NT2/D1 (cell line): ENCODE data around the gene DDX24.
"Not testable (repeated sequence)": the region's sequence is repeated elsewhere in the genome, so short reads cannot be mapped to it uniquely, and the experiment has no call there.

Experiments used
- DNase-seq: peaks from one replicate; pipeline ENCODE4 v3.0.0-alpha.2; 2011; ENCODE audit warnings: low read depth, low spot score
- H3K27me3 ChIP-seq: 2 replicates; pipeline ENCODE4 v1.6.0; 2011; ENCODE audit warnings: mild to moderate bottlenecking; ENCODE audit not compliant: insufficient read length, insufficient read depth
- H3K36me3 ChIP-seq: 2 replicates; pipeline ENCODE4 v1.6.1; 2011; ENCODE audit warnings: mild to moderate bottlenecking, low read length, mixed read lengths; ENCODE audit not compliant: insufficient read depth, insufficient read length
- H3K4me1 ChIP-seq: 2 replicates; pipeline ENCODE4 v1.5.1; 2011; ENCODE audit not compliant: insufficient read depth, insufficient read length
- H3K4me3 ChIP-seq: 2 replicates; pipeline ENCODE4 v1.5.1; 2011; ENCODE audit warnings: low read depth; ENCODE audit not compliant: insufficient read length
- H3K9ac ChIP-seq: 2 replicates; pipeline ENCODE4 v1.6.0; 2011; ENCODE audit warnings: low read depth; ENCODE audit not compliant: insufficient read length
- H3K9me3 ChIP-seq: 2 replicates; pipeline ENCODE4 v1.5.1; 2011; ENCODE audit warnings: mild to moderate bottlenecking, low read length; ENCODE audit not compliant: insufficient read depth
- SUZ12 ChIP-seq: IDR thresholded peaks from 2 replicates; pipeline ENCODE4 v1.6.1; 2011; ENCODE audit not compliant: insufficient read length, insufficient read depth; ENCODE audit errors: extremely low read depth
- YY1 ChIP-seq: IDR thresholded peaks from 2 replicates; pipeline ENCODE4 v1.6.1; 2011; ENCODE audit not compliant: insufficient read length, insufficient read depth
- ZNF274 ChIP-seq: IDR thresholded peaks from 2 replicates; pipeline ENCODE4 v1.6.1; 2011; ENCODE audit warnings: mild to moderate bottlenecking, low read depth, low read length

DDX24 gene

DNA sequence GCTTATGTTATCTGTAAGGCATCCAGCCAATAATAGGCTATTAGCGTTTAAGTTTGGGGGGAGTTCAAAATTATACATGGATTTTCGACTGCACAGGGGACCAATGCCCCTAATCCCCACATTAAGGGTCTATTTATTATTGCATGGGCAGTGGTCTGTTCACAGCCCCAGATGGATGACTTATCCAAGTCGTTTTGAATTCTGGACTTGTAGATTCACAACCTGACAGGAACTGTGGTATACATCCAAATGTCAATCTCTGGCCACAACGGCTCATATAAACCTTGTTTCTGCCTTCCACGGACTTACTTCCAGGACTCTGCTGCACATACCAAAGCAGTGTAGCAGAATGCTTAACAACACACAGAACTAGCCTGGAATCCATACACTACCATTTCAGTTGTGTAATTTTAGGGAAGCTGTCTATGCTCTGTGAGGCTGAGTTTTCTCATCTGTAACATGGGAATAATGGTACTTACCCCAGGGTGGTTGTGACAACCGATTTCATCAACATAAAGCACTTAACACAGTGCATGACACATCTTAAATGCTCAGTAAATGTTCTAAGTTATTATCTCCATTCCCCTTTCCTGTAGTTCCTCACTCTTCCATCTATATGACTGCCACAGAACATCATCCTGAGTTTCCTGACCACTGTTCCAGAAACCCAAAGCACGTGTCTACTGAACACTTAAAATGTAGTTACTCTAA, 3.7 kb downstream of the DDX24 start:
- no peaks in the 10 kb centered on the region for H3K4me1 ChIP-seq
- H3K9me3 ChIP-seq, result peaks cover 36% of the 10 kb centered on the region
- H3K36me3 ChIP-seq, result peaks cover 28% of the 10 kb centered on the region
- no peak for DNase-seq
- no peak overlapping the region for H3K9ac ChIP-seq
- peak overlapping the region; percentile 8 for H3K4me3 ChIP-seq
- no peak for TF ChIP-seq ZNF274
- no peak for TF ChIP-seq YY1
- no peak for TF ChIP-seq SUZ12
- H3K27me3 ChIP-seq, result no peaks in the 10 kb centered on the region

DNA sequence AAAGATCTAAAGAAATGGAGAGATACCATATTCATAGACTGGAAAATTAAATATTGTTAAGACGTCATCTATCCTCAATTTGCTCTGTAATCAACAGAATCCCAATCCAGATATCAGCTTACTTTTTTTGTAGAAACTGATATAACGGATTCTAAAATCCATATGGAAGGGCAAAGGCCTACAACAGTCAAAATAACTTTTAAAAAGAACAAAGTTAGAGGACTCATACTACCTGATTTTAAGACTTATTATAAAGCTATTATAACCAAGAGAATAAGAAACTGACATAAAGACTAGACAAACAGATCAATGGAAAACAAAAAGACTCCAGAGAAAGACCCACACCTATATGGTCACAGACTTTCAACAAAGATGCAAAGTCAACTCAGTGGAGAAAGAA, 6.0 kb downstream of the DDX24 start:
- no peak for TF ChIP-seq SUZ12
- TF ChIP-seq ZNF274, result no peak
- TF ChIP-seq YY1, result no peak
- Histone ChIP-seq H3K36me3 (peaks cover 28% of the 10 kb centered on the region), H3K9ac (no peak overlapping the region), H3K4me1 (no peaks in the 10 kb centered on the region), H3K9me3 (peaks cover 38% of the 10 kb centered on the region), H3K27me3 (no peaks in the 10 kb centered on the region), H3K4me3 (no peak overlapping the region)
- no peak for DNase-seq

DNA sequence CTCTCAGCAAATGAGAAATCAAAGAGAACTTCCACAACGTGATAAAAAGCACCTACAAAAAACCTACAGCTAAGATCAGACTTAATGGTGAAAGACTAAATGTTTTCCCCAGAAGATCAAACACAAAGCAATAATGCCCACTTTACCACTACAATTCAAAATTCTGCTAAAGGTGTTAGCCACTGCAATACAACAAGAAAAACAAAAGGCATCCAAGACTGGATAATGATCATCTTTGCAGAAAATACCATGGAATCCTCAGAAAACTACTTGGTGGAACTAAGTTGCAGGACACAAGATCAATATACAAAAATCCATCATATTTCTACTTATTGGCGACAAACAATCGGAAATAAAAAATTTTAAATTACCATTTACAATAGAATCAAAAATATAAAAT, 6.5 kb downstream of the DDX24 start:
- no peaks in the 10 kb centered on the region for H3K27me3 ChIP-seq
- no peak overlapping the region for H3K4me3 ChIP-seq
- no peaks in the 10 kb centered on the region for H3K4me1 ChIP-seq
- peaks cover 38% of the 10 kb centered on the region for H3K9me3 ChIP-seq
- H3K36me3 ChIP-seq, result peaks cover 26% of the 10 kb centered on the region
- no peak for DNase-seq
- no peak overlapping the region for H3K9ac ChIP-seq
- TF ChIP-seq YY1 (no peak), SUZ12 (no peak), ZNF274 (no peak)

DNA sequence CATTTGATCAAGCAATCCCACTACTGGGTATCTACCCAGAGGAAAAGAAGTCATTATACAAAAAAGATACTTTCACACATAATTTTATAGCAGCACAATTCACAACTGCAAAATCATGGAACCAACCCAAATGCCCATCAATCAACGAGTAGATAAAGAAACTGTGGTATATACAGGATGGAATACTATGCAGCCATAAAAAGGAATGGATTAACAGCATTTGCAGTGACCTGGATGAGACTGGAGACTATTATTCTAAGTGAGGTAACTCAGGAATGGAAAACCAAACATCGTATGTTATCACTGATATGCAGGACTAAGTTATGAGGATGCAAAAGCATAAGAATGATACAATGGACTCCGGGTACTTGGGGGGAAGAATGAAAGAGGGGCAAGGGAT, 8.9 kb downstream of the DDX24 start:
- H3K36me3 ChIP-seq, DNase-seq, H3K27me3 ChIP-seq, H3K4me3 ChIP-seq, H3K4me1 ChIP-seq, H3K9ac ChIP-seq: not testable (repeated sequence)
- peaks cover 43% of the 10 kb centered on the region for H3K9me3 ChIP-seq

DNA sequence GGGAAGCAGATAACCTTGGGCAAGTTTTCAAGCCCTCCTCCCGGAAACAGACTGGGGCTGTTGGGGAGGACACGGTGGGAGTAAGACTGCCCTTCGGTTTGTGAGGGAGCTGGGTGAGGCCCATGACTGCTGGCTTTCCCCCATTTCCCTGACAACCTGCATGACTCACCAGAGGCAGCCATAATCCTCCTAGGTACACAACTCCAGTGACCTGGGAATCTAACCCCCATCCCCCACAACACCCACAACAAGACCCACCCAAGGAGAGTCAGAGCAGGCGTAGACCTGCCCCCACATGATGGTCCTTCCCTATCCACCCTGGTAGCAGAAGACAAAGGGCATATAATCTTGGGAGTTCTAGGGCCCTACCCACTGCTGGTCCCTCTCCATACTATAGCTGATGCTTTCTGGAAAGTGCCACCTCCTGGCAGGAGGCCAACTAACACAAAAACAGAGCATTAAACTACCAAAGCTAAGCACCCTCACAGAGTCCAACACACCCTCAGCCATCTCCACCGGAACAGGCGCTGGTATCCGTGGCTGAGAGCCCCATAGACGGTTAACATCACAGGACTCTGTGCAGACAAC, 14.8 kb downstream of the DDX24 start:
- no peaks in the 10 kb centered on the region for H3K27me3 ChIP-seq
- H3K9ac ChIP-seq, result no peak overlapping the region
- TF ChIP-seq YY1 (no peak), SUZ12 (no peak), ZNF274 (no peak)

DNA sequence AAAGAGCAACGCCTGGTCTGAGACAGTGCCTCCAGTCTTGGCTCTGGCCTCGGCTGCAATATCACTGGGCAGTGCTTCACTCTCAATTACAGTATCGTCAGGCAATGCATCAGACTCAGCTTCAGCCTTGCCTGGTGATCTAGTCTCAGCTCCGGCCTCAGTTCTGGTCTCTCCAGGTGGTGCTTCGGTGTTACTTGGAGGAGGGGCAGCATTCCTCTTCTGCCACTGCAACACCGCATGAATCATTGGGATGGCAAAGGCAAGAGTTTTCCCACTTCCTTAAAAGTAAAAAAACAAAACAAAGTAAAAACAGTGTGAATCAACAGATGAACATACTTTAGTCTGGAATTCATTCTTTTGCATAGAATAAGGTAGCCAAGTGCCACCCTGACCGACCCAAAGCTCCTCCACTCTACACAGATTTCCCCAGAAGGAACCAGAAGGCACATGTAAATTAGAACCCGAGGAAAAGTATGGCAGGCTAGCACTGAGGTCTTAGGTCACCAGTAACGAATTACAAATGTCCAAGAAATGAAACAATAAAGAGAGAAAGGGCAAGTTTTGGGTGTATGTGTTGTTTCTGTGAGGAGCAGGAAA, 18.6 kb downstream of the DDX24 start:
- Histone ChIP-seq H3K36me3 (peaks cover 53% of the 10 kb centered on the region), H3K9ac (no peak overlapping the region)
- no peak for TF ChIP-seq ZNF274
- TF ChIP-seq SUZ12, result no peak
- TF ChIP-seq YY1, result no peak

More for the DNA sequence above, 14.8 kb downstream of the DDX24 start:
- Histone ChIP-seq H3K4me1 (no peaks in the 10 kb centered on the region), H3K9me3 (peaks cover 10% of the 10 kb centered on the region; the same call in 1 of the 2 replicates), H3K4me3 (no peak overlapping the region), H3K36me3 (peaks cover 16% of the 10 kb centered on the region)
- DNase-seq, result no peak

DNA sequence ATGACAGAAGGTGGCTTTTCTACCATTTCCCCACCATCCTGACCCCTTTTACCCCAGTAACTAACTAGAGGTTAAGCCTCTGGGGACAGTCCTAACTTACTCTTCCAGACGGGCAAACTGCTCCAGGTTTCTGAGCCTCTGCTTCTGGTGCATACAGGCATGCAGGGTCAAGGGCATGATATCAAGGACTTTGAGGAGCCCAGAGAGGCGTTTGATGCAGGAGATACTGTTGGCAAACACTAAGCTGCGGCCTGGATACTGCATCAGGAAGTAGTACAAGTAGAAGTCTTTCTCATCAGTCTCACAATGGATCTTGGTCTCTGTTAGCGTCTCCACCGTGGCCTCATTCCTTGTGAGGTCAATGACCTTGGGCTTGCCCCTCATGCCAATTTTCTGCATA, 21.0 kb downstream of the DDX24 start:
- TF ChIP-seq SUZ12 (no peak), YY1 (no peak), ZNF274 (no peak)
- H3K4me3 ChIP-seq, result no peak overlapping the region
- no peaks in the 10 kb centered on the region for H3K9me3 ChIP-seq
- DNase-seq, result no peak
- H3K36me3 ChIP-seq, result peaks cover 75% of the 10 kb centered on the region
- no peaks in the 10 kb centered on the region for H3K27me3 ChIP-seq
- H3K9ac ChIP-seq, result no peak overlapping the region
- no peaks in the 10 kb centered on the region for H3K4me1 ChIP-seq

More for the DNA sequence above, 18.6 kb downstream of the DDX24 start:
- Histone ChIP-seq H3K9me3 (no peaks in the 10 kb centered on the region), H3K4me3 (no peak overlapping the region), H3K4me1 (no peaks in the 10 kb centered on the region), H3K27me3 (no peaks in the 10 kb centered on the region)
- no peak for DNase-seq
